ENCODE measurements around the gene ZNF687.

ZNF687 gene

DNA sequence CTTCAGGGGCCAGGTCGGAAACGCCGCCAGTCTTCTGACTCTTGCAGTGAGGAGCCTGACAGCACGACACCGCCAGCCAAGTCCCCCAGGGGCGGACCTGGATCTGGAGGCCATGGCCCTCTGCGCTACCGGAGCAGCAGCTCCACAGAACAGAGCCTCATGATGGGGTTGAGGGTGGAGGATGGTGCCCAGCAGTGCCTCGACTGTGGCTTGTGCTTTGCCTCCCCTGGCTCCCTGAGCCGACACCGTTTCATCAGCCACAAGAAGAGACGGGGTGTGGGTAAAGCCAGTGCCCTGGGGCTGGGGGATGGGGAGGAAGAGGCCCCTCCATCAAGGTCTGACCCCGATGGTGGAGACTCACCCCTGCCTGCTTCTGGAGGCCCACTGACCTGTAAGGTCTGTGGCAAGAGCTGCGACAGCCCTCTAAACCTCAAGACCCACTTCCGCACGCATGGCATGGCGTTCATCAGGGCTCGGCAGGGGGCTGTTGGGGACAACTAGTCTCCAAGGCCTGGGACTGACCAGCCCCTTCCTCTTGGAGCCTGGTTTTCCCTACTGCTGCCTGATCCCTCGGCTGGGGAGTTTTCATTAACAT is 8.7 kb downstream of the ZNF687 start:
- POLR2A ChIA-PET = no interaction called here
- no peak for DNase-seq (ENCODE audit: extremely low spot score)
- CTCF ChIA-PET = no interaction called here
- TF ChIP-seq BHLHE40 (IDR thresholded peaks at IDR 0.05; ENCODE audit: borderline replicate concordance) = no peak
- TF ChIP-seq FOXM1 (IDR thresholded peaks at IDR 0.05; ENCODE audit: borderline replicate concordance) = no peak
- TF ChIP-seq FOXA1 (IDR thresholded peaks at IDR 0.05) = no peak
- no peak for TF ChIP-seq TARDBP (IDR thresholded peaks at IDR 0.05)
- no peak for TF ChIP-seq SUZ12 (IDR thresholded peaks at IDR 0.05)
- TF ChIP-seq LEF1 (IDR thresholded peaks at IDR 0.05; ENCODE audit: borderline replicate concordance) = no peak
- no peak for TF ChIP-seq PKNOX1 (IDR thresholded peaks at IDR 0.05)
- no peak for TF ChIP-seq ARNT (IDR thresholded peaks at IDR 0.05)
- no peak for TF ChIP-seq SP1 (IDR thresholded peaks at IDR 0.05)

DNA sequence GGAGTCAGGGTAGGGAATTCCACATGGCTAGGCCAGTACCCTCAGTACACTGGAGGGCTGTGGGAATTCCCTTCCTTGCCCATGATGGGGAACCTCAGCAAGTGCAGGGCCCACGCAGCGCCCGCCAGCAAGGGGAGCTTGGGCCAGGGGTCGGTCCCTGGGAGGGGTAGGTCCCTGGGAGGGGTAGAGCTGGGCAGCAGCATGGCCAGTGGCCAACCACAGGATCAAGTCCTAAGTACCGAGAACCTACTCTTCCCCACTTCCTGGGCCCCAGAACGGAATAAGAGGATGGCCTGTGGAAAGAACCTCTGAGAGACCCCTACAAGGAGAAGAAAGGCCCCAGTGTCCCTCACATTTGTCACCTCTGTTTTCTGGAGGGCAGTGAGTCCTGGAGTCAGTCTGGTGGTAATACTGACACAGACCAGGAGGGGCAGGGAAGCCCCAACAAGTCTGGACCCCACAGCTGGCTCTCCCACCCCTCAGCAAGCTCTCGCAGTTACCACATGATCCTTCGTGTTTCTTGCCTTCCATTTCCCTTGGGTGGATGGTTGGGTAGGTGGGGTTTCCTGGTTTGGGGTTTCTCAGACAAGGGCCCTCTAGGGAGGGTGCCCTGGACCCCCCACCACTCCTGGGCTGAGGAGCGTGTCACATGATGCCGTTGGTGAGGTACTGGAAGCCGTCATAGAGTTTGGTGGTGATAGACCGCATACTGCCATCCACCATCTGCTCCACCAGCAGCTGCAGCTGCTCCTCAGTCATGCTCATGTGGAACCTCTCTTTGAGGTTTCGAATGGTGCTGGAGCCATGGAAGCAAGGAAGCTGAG is 10.3 kb downstream of the ZNF687 start:
- CTCF ChIA-PET = interaction anchor here (0.6 to 11.2 kb wide), 4 partner anchors 34 to 96 kb away, joined by 3 to 105 read pairs (median 6); partner anchors contain the start of gene PI4KB
- no peak for TF ChIP-seq HDGF (IDR thresholded peaks at IDR 0.05; ENCODE audit: borderline replicate concordance)
- TF ChIP-seq FOXA1 (IDR thresholded peaks at IDR 0.05) = no peak
- TF ChIP-seq L3MBTL2 (conservative IDR thresholded peaks at IDR 0.05) = no peak
- TF ChIP-seq ZNF384 (IDR thresholded peaks at IDR 0.05) = no peak
- TF ChIP-seq CTBP1 (IDR thresholded peaks at IDR 0.05; ENCODE audit: borderline replicate concordance) = no peak
- TF ChIP-seq BHLHE40 (IDR thresholded peaks at IDR 0.05; ENCODE audit: borderline replicate concordance) = no peak
- no peak for TF ChIP-seq TARDBP (IDR thresholded peaks at IDR 0.05)
- no peak for TF ChIP-seq SP1 (IDR thresholded peaks at IDR 0.05)
- TF ChIP-seq ARNT (IDR thresholded peaks at IDR 0.05) = no peak
- no peak for TF ChIP-seq ELF4 (IDR thresholded peaks at IDR 0.05)
- TF ChIP-seq LEF1 (IDR thresholded peaks at IDR 0.05; ENCODE audit: borderline replicate concordance) = no peak
- TF ChIP-seq FOXM1 (IDR thresholded peaks at IDR 0.05; ENCODE audit: borderline replicate concordance) = no peak
- no peak for TF ChIP-seq FOXK2 (IDR thresholded peaks at IDR 0.05)
- no peak for TF ChIP-seq SUZ12 (IDR thresholded peaks at IDR 0.05)
- TF ChIP-seq PKNOX1 (IDR thresholded peaks at IDR 0.05) = no peak
- TF ChIP-seq NFRKB (IDR thresholded peaks at IDR 0.05) = no peak
- no peak for DNase-seq (ENCODE audit: extremely low spot score)
- POLR2A ChIA-PET = interaction anchor here (0.6 to 3.5 kb wide), 6 partner anchors 8 to 107 kb away, joined by 3 to 20 read pairs (median 4); partner anchors contain the start of genes PSMB4 and ZNF687

- ChIA-PET CTCF (interaction anchor here (0.5 to 11.2 kb wide), 3 partner anchors 14 to 251 kb away, joined by 3 to 105 read pairs (median 3); no protein-coding TSS in a partner anchor), POLR2A (interaction anchor here (0.8 to 3.5 kb wide), 6 partner anchors 8 to 107 kb away, joined by 3 to 20 read pairs (median 4); partner anchors contain the start of genes PSMB4 and ZNF687)
- TF ChIP-seq ELF4 (IDR thresholded peaks at IDR 0.05) (no peak), PKNOX1 (IDR thresholded peaks at IDR 0.05) (no peak), TARDBP (IDR thresholded peaks at IDR 0.05) (no peak), BHLHE40 (IDR thresholded peaks at IDR 0.05; ENCODE audit: borderline replicate concordance) (no peak), FOXM1 (IDR thresholded peaks at IDR 0.05; ENCODE audit: borderline replicate concordance) (no peak), SP1 (IDR thresholded peaks at IDR 0.05) (no peak), SUZ12 (IDR thresholded peaks at IDR 0.05) (no peak), FOXK2 (IDR thresholded peaks at IDR 0.05) (no peak), ZNF384 (IDR thresholded peaks at IDR 0.05) (no peak), FOXA1 (IDR thresholded peaks at IDR 0.05) (no peak), LEF1 (IDR thresholded peaks at IDR 0.05; ENCODE audit: borderline replicate concordance) (no peak), CTBP1 (IDR thresholded peaks at IDR 0.05; ENCODE audit: borderline replicate concordance) (no peak), ARNT (IDR thresholded peaks at IDR 0.05) (no peak), NFRKB (IDR thresholded peaks at IDR 0.05) (no peak), HDGF (IDR thresholded peaks at IDR 0.05; ENCODE audit: borderline replicate concordance) (no peak), L3MBTL2 (conservative IDR thresholded peaks at IDR 0.05) (no peak)
- no peak for DNase-seq (ENCODE audit: extremely low spot score)
These were observed 11.0 kb downstream of the ZNF687 start for GRCh38 chr1:151293093-151293492.

DNA sequence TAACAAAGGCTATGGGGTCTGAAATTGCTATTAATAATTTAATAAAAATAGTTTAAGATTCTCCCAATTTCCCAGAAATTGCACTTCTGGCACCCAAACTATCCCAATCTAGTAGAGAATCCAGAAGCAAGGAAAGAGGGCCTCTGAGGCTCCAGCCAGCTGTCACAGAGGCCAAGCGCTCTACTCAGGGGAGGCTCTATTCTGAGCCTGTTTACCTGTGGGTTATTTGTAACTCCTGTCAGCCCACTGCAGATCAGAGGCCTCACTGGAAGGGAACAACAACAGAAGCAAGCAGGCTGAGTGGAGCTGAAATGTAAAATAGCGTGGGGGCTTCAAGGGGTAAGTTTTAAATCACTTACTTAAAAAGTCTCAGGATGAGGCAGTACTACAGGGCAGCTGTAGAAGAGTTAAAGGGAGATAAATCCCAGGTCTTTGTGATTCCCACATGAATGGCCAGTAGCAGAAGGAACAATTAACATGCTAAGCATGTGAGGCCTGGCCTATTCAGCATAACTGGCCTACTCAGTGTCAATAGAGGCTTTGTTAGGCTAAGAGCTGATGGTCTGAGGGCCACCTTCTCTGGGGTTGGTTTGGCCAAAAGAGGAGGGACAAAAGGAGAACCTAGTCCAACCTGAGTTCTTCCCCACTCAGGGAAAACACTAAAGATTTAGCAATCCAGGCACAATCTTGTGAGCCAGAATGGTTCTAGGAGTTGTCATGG is 12.8 kb downstream of the ZNF687 start:
- POLR2A ChIA-PET = interaction anchor here (1.2 to 3.5 kb wide), 6 partner anchors 11 to 105 kb away, joined by 3 to 20 read pairs (median 11); partner anchors contain the start of genes PSMB4 and ZNF687
- DNase-seq (ENCODE audit: extremely low spot score) = no peak
- CTCF ChIA-PET = interaction anchor here (11.2 kb wide), 1 partner anchor 46 kb away, joined by 105 read pairs; no protein-coding TSS in a partner anchor
- TF ChIP-seq ZNF384 (IDR thresholded peaks at IDR 0.05) (no peak), TARDBP (IDR thresholded peaks at IDR 0.05) (no peak), ARNT (IDR thresholded peaks at IDR 0.05) (no peak), FOXA1 (IDR thresholded peaks at IDR 0.05) (no peak), HDGF (IDR thresholded peaks at IDR 0.05; ENCODE audit: borderline replicate concordance) (no peak), CTBP1 (IDR thresholded peaks at IDR 0.05; ENCODE audit: borderline replicate concordance) (no peak), ELF4 (IDR thresholded peaks at IDR 0.05) (no peak)

DNA sequence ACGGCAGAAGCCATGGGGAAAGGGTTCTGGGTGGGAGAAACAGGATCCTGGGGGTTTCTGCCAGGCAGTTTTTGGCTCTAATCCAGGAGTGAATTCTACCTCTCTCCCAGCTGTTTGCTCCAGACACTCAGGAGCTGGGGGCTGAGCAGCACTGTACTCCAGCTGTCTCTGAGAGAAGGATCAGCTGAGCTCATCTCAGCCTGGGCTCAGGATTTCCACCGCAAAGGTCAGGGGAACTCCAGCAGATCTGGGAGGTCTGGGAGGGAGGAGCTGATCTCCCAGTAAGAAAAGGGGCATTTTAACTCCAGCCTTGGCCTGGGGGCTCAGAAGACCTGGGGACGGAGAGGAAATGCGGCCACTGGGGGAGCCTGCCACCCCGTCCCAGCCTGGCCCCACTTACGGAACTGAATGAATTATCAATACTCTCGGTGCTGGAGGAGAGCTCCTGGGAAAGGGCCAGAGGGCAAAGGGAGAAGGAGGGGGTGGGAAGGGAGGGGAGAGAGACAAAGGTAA is 27.8 kb downstream of the ZNF687 start:
- DNase-seq (ENCODE audit: extremely low spot score) = no peak
- no peak for TF ChIP-seq FOXA1 (IDR thresholded peaks at IDR 0.05)
- TF ChIP-seq LEF1 (IDR thresholded peaks at IDR 0.05; ENCODE audit: borderline replicate concordance) = no peak
- TF ChIP-seq NFRKB (IDR thresholded peaks at IDR 0.05) = no peak
- TF ChIP-seq BHLHE40 (IDR thresholded peaks at IDR 0.05; ENCODE audit: borderline replicate concordance) = no peak
- TF ChIP-seq FOXK2 (IDR thresholded peaks at IDR 0.05) = no peak
- no peak for TF ChIP-seq CTBP1 (IDR thresholded peaks at IDR 0.05; ENCODE audit: borderline replicate concordance)
- TF ChIP-seq ARNT (IDR thresholded peaks at IDR 0.05) = no peak
- TF ChIP-seq PKNOX1 (IDR thresholded peaks at IDR 0.05) = no peak
- TF ChIP-seq HDGF (IDR thresholded peaks at IDR 0.05; ENCODE audit: borderline replicate concordance) = no peak
- no peak for TF ChIP-seq ELF4 (IDR thresholded peaks at IDR 0.05)
- POLR2A ChIA-PET = interaction anchor here (0.8 to 10.0 kb wide), 7 partner anchors 9 to 89 kb away, joined by 3 to 89 read pairs (median 5); partner anchors contain the start of genes PI4KB, PSMB4 and ZNF687
- CTCF ChIA-PET = interaction anchor here (0.9 to 3.2 kb wide), 3 partner anchors 8 to 31 kb away, joined by 3 to 27 read pairs (median 17); no protein-coding TSS in a partner anchor

All from HEK293T (cell line).